ENCODE results near the gene MYADML2. TPM values are rescaled to one million over a fixed set of nuclear protein-coding genes. Genes with fewer than 3 reads are reported as not detected.
"Not testable (repeated sequence)": the region's sequence is repeated elsewhere in the genome, so short reads cannot be mapped to it uniquely, and the experiment has no call there.

Gene MYADML2
- total RNA-seq, 2 donors from 2014 or later = 0.50 TPM; not detected in 1

GRCh38 chr17:81961521-81962498 lies 14.8 kb upstream of the MYADML2 start:
- ATAC-seq = no peak
- no peak for DNase-seq
- intact Hi-C loops (cut with DNase I) = loop anchor here in 1 of 2 donors (5.0 to 10.0 kb wide), 2 partner anchors 60 to 193 kb away; partner anchors contain the start of genes CENPX and LRRC45

- DNase-seq = no peak
- ATAC-seq = peak in 1 of 2 donors; percentile 25
- intact Hi-C loops (cut with DNase I) = loop anchor here in 1 of 2 donors (5.0 to 10.0 kb wide), 2 partner anchors 61 to 194 kb away; partner anchors contain the start of genes CENPX and LRRC45
These were observed 14.1 kb upstream of the MYADML2 start, which contains the start of gene NOTUM for GRCh38 chr17:81961087-81961511. Gene NOTUM (minus strand): TSS chr17:81961187. CDS start chr17:81960909, 278 bp downstream.

- ATAC-seq (peak in 1 of 2 donors; percentile 4), DNase-seq (no peak)
- intact Hi-C loops (cut with DNase I) = loop anchor here in 1 of 2 donors (5.0 to 10.0 kb wide), 2 partner anchors 62 to 194 kb away; partner anchors contain the start of genes CENPX and LRRC45
These were observed 13.3 kb upstream of the MYADML2 start for GRCh38 chr17:81960130-81960958.

- intact Hi-C loops (cut with DNase I) = loop anchor here (1.0 to 10.0 kb wide), 4 partner anchors 53 to 195 kb away; partner anchors contain the start of genes CENPX (in 1 of the 2) and LRRC45 (in 1 of the 2)
- DNase-seq = peak; percentile 74
- ATAC-seq = peak; percentile 87 to 95
These were observed 12.5 kb upstream of the MYADML2 start for GRCh38 chr17:81959362-81960129.

- no peak for DNase-seq
- intact Hi-C loops (cut with DNase I) = loop anchor here (1.0 to 10.0 kb wide), 3 partner anchors 54 to 196 kb away; no protein-coding TSS in a partner anchor
- no peak for ATAC-seq
These were observed 11.8 kb upstream of the MYADML2 start for GRCh38 chr17:81958633-81959342.

GRCh38 chr17:81957691-81958432 lies 10.8 kb upstream of the MYADML2 start:
- intact Hi-C loops (cut with DNase I) = loop anchor here (5.0 to 10.0 kb wide), 2 partner anchors 54 to 197 kb away; no protein-coding TSS in a partner anchor
- DNase-seq (no peak), ATAC-seq (no peak)

GRCh38 chr17:81956607-81957589 lies 9.9 kb upstream of the MYADML2 start:
- DNase-seq = no peak
- intact Hi-C loops (cut with DNase I) = loop anchor here (5.0 to 10.0 kb wide), 2 partner anchors 55 to 198 kb away; no protein-coding TSS in a partner anchor
- ATAC-seq = no peak

GRCh38 chr17:81955756-81956544 lies 8.9 kb upstream of the MYADML2 start:
- intact Hi-C loops (cut with DNase I) = loop anchor here (5.0 to 10.0 kb wide), 2 partner anchors 56 to 199 kb away; no protein-coding TSS in a partner anchor
- no peak for DNase-seq
- no peak for ATAC-seq

GRCh38 chr17:81955058-81955681 lies 8.1 kb upstream of the MYADML2 start:
- intact Hi-C loops (cut with DNase I) = loop anchor here (5.0 to 10.0 kb wide), 2 partner anchors 57 to 200 kb away; no protein-coding TSS in a partner anchor
- no peak for DNase-seq
- ATAC-seq = no peak

GRCh38 chr17:81954131-81955057 lies 7.4 kb upstream of the MYADML2 start:
- ATAC-seq (no peak), DNase-seq (no peak)
- intact Hi-C loops (cut with DNase I) = loop anchor here (5.0 to 10.0 kb wide), 2 partner anchors 58 to 200 kb away; no protein-coding TSS in a partner anchor

GRCh38 chr17:81953443-81953842 lies 6.4 kb upstream of the MYADML2 start:
- not testable (repeated sequence) for DNase-seq, ATAC-seq
- intact Hi-C loops (cut with DNase I) = loop anchor here in 1 of 2 donors (10.0 kb wide), 1 partner anchor 201 kb away; no protein-coding TSS in a partner anchor

- DNase-seq = no peak
- no peak for ATAC-seq
- intact Hi-C loops (cut with DNase I) = loop anchor here in 1 of 2 donors (10.0 kb wide), 1 partner anchor 202 kb away; no protein-coding TSS in a partner anchor
These were observed 5.8 kb upstream of the MYADML2 start for GRCh38 chr17:81952792-81953228.
